Prostate gland (tissue), 2 donors: ENCODE results near the gene LGR4. TPM values are rescaled to one million over a fixed set of nuclear protein-coding genes. Genes with fewer than 3 reads are reported as not detected.

ENCODE experiments used
- DNase-seq: peaks from one replicate; pipeline ENCODE4 v3.0.0-alpha.2; 2019; ENCODE audit warnings: low spot score
- H3K27ac ChIP-seq, 2 donors: fragments of 200-600 bp; sonication (generic); 2 replicates each; pipeline ENCODE4 v1.5.1; 2017 to 2019
- H3K27me3 ChIP-seq: fragments of 200-600 bp; sonication (generic); replicated peaks from 2 replicates; pipeline ENCODE4 v1.5.1; 2019; ENCODE audit not compliant: insufficient read depth
- H3K36me3 ChIP-seq, 2 donors: fragments of 200-600 bp; sonication (generic); 1 replicate in 1 of 2; 2 replicates in 1 of 2; pipeline versions ENCODE4 v1.5.1 to v1.8.1; 2017 to 2019
- H3K4me1 ChIP-seq: fragments of 200-600 bp; sonication (generic); replicated peaks from 2 replicates; pipeline ENCODE4 v1.5.1; 2019
- H3K4me3 ChIP-seq, 2 donors: fragments of 200-600 bp; sonication (generic); 2 replicates each; pipeline ENCODE4 v1.5.1; 2017 to 2019
- H3K9me3 ChIP-seq: fragments of 200-600 bp; sonication (generic); 2 replicates; pipeline ENCODE4 v1.5.1; 2017
- POLR2A ChIP-seq: fragments of 450-650 bp; IDR thresholded peaks from one replicate; pipeline ENCODE4 v1.6.1; 2016; ENCODE audit warnings: antibody characterized with exemption, mild to moderate bottlenecking
- POLR2AphosphoS5 ChIP-seq: sonication (generic); formaldehyde crosslinking; IDR thresholded peaks from one replicate; pipeline ENCODE4 v1.6.1; 2017; ENCODE audit warnings: antibody characterized with exemption
- WGBS: methylation state at CpG from one replicate; pipeline ENCODE4 v1.1.5; 2018; 5-methylcytosine and 5-hydroxymethylcytosine counted together
- intact Hi-C: fragments of 100-400 bp; cut with DNase I; formaldehyde crosslinking; loops from one replicate; pipeline ENCODE4 v1.14.2; 2022
- total RNA-seq, 2 donors: library from RNA; depleted of rRNA; stranded (reverse); fragments of >200 nt; gene quantifications; one replicate each; pipeline ENCODE4 v1.1.0, GENCODE V29; 2016
- TF ChIP-seq, protein P1 (sequence below), 4 experiments: fragments of 200-600 bp in 2 of 4; fragments of 450-650 bp in 2 of 4; sonication (generic) in 2 of 4; IDR thresholded peaks; 1 replicate in 3 of 4; 2 replicates in 1 of 4; pipeline ENCODE4 v1.5.1; 2016 to 2019; ENCODE audit warnings: antibody characterized with exemption in 4 of 4, mild to moderate bottlenecking in 2 of 4, moderate library complexity in 2 of 4

Gene LGR4
- total RNA-seq, 2 donors from 2014 or later: 49.2 to 97.2 TPM

DNA sequence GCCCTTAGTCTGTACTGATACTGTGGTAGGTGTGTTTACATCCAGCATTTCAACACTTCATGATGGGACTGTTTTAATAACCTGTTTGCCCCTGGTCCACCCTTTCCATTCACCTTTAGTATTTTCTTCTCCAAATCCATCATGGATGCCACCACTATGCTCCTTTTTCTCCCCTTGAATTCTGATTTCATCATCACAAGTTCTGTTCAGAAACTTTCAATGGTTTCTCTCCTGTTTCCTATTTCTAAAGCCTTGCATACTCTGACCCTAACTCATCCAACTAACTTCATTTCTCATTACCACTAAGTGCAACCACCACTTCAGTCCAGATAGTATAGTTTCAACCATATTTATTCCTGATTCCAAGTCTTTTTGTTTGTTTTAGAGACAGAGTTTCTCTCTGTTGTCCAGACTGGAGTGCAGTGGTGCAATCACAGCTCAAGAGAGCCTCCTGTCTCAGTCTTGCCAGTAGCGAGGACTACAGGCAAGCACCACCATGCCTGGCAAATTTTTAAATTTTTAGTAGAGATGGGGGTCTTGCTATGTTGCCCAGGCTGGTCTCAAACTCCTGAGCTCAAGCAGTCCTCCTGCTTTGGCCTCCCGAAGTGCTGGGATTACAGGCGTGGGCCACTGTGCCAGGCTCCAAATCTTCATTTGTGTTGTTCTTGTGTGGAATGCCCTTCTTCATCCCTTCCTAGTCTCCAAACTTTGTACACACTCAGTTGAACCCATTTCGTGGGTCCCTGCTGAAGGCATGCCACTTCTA lies 35.1 kb upstream of the LGR4 start:
- WGBS: 98% methylated on average over 4 of the region's 4 CpGs
- intact Hi-C loops: no loop called here
- H3K9me3 ChIP-seq: no peaks in the 10 kb centered on the region
- peaks cover 7% of the 10 kb centered on the region for H3K4me1 ChIP-seq
- no peak for DNase-seq
- H3K36me3 ChIP-seq: no peaks in the 10 kb centered on the region
- TF ChIP-seq POLR2AphosphoS5: no peak
- TF ChIP-seq, protein P1, sequence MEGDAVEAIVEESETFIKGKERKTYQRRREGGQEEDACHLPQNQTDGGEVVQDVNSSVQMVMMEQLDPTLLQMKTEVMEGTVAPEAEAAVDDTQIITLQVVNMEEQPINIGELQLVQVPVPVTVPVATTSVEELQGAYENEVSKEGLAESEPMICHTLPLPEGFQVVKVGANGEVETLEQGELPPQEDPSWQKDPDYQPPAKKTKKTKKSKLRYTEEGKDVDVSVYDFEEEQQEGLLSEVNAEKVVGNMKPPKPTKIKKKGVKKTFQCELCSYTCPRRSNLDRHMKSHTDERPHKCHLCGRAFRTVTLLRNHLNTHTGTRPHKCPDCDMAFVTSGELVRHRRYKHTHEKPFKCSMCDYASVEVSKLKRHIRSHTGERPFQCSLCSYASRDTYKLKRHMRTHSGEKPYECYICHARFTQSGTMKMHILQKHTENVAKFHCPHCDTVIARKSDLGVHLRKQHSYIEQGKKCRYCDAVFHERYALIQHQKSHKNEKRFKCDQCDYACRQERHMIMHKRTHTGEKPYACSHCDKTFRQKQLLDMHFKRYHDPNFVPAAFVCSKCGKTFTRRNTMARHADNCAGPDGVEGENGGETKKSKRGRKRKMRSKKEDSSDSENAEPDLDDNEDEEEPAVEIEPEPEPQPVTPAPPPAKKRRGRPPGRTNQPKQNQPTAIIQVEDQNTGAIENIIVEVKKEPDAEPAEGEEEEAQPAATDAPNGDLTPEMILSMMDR (IDR thresholded peaks at IDR 0.05): no peak
- TF ChIP-seq POLR2A: no peak
- no peak overlapping the region for H3K27ac ChIP-seq
- no peak overlapping the region for H3K4me3 ChIP-seq
- no peaks in the 10 kb centered on the region for H3K27me3 ChIP-seq

DNA sequence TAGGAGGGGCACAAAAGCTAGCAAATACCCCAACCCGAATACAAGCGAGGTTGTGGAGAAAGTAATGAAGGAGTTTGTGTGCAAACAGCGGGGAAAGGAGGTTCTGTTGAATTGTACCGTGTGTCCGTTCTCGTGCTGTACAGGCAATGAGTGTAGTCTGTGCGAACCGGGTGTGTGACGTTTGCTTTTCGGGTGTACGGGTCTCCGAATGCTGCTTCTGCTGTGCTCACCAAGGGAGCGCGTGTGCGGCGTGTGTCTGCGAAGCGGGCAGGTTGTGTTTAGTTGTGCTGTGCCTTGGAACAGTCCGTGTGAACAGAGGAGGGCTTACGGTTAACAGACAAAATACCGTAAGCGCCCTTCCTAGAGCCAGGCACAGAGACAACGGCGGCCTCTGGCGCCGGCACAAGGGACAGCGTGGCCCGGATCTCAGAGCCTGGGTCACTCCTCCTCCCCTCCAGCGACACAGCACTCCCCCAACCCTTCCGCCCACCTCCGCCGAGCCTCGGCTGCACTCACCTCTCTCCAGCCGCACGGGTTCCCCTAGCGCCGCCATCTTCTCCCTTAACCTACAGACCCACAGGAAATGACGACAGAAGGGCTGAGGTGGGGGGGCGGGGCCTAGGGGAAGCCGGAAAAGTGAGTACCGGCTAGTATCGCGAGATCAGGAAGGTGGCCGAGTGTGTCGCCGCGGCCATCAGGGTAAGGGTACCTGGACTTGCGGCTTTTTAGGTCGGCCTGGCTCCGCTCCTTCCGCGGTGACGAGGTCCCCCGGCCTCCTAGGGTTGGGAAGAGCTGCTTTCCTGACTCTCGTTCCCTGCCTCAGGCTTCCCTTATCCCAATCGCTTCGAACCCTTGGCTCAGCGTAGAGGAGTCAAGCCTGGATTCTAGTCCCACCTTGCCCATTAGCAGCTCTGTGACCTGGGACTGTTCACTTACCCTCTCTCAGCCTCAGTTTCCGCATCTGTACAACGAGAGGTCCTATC lies 33.9 kb upstream of the LGR4 start, which contains the start of gene LIN7C:
Gene LIN7C, minus strand, starts transcription at position 570 of the 983 bp plus-strand sequence. Its CDS starts 17 bp downstream, at position 553.
- peak within 1 kb of the TSS; percentile 80 to 87 for H3K4me3 ChIP-seq
- H3K4me1 ChIP-seq: peaks cover 7% of the 10 kb centered on the region
- H3K36me3 ChIP-seq: no peaks in the 10 kb centered on the region
- peak; percentile 96 for DNase-seq
- peak within 1 kb of the TSS; percentile 86 to 90 for H3K27ac ChIP-seq
- no peaks in the 10 kb centered on the region for H3K27me3 ChIP-seq
- H3K9me3 ChIP-seq: no peaks in the 10 kb centered on the region
- under 1% methylated on average over 60 of the region's 60 CpGs for WGBS
- intact Hi-C loops: no loop called here
- TF ChIP-seq POLR2AphosphoS5: peak; percentile 97
- TF ChIP-seq POLR2A: peak; percentile 87
- TF ChIP-seq, protein P1 (IDR thresholded peaks at IDR 0.05): peak in 3 of 4 experiments; percentile 5 to 11 (median 7)

DNA sequence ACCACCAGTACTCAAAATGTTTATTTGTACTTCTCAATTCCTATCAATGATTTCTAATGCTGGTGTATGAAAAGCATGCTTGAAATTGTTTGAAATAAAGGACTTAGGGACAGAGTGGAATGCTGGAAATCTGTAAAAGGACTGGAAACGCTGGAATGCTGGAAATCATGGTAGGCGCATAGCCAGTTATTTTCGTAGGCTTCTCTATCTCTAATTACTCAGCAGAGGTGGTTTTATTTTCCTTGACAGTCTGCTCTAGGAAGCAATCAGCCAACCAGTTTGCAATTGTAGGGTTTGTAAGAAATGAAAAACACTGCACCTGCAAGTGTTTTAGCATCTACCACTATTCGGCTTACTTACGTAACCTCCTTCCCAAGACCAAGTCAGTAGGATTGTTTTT lies 33.2 kb upstream of the LGR4 start:
- H3K4me3 ChIP-seq: peak overlapping the region; percentile 80 to 87
- H3K9me3 ChIP-seq: no peaks in the 10 kb centered on the region
- H3K27me3 ChIP-seq: no peaks in the 10 kb centered on the region
- intact Hi-C loops: no loop called here
- H3K36me3 ChIP-seq: no peaks in the 10 kb centered on the region
- peak overlapping the region; percentile 86 to 90 for H3K27ac ChIP-seq
- no peak for DNase-seq
- TF ChIP-seq, protein P1 (IDR thresholded peaks at IDR 0.05): no peak
- TF ChIP-seq POLR2A (no peak), POLR2AphosphoS5 (no peak)
- 3% methylated on average over 5 of the region's 5 CpGs for WGBS
- peaks cover 7% of the 10 kb centered on the region for H3K4me1 ChIP-seq

DNA sequence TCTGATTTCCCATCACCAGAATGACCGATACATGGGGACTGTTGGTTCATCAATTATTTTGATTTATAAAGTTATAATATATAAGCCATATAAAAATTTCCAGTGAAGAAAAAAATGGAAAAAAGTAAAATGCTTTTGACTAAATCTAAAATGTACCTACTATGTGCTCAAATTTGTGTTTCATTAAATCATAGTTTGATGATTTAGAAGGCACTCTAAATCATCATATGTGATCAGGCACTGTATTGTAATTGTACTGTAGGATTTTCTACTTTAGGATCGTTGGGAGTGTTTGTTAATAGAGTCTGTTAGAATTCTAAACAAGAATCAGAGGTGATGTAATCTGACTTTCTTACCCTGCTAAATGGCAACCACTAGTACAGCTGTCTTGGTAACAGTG lies 31.6 kb upstream of the LGR4 start:
- no peak overlapping the region for H3K4me3 ChIP-seq
- H3K36me3 ChIP-seq: no peaks in the 10 kb centered on the region
- intact Hi-C loops: no loop called here
- no peak for DNase-seq
- no peak overlapping the region for H3K27ac ChIP-seq
- no peak for TF ChIP-seq POLR2AphosphoS5
- no peak for TF ChIP-seq POLR2A
- TF ChIP-seq, protein P1 (IDR thresholded peaks at IDR 0.05): no peak
- H3K4me1 ChIP-seq: peaks cover 7% of the 10 kb centered on the region
- H3K27me3 ChIP-seq: no peaks in the 10 kb centered on the region
- 64% methylated on average over 2 of the region's 2 CpGs for WGBS
- no peaks in the 10 kb centered on the region for H3K9me3 ChIP-seq
